ENCODE data around the gene ANKS4B. TPM values are rescaled to one million over a fixed set of nuclear protein-coding genes. Genes with fewer than 3 reads are reported as not detected.
"Not testable (repeated sequence)": the region's sequence is repeated elsewhere in the genome, so short reads cannot be mapped to it uniquely, and the experiment has no call there.

ANKS4B gene
- total and polyA plus RNA-seq, 4 donors = 5.7 to 13.6 (median 8.7) TPM

GRCh38 chr16:21272253-21272652, 38.8 kb downstream of the ANKS4B start:
- no peaks in the 10 kb centered on the region for H3K27me3 ChIP-seq (ENCODE audit: control insufficient read depth in 4 of 4, insufficient read depth in 4 of 4, low read length in 3 of 4)
- H3K4me1 ChIP-seq (ENCODE audit: control insufficient read depth in 4 of 4, insufficient read depth in 4 of 4, low read length in 3 of 4) = peaks cover 0 to 3% (median 0%) of the 10 kb centered on the region in 4 donors
- 73% methylated on average over 2 of the region's 2 CpGs for WGBS
- no peaks in the 10 kb centered on the region for H3K36me3 ChIP-seq (ENCODE audit: control insufficient read depth in 4 of 4, insufficient read depth in 3 of 4, low read depth in 1 of 4, low read length in 3 of 4)
- TF ChIP-seq HNF4A (conservative IDR thresholded peaks at IDR 0.05) (no peak), MAX (IDR thresholded peaks at IDR 0.05) (no peak), FOXA1 (IDR thresholded peaks at IDR 0.05) (no peak), SP1 (IDR thresholded peaks at IDR 0.05) (no peak), ZBTB33 (IDR thresholded peaks at IDR 0.05) (no peak), FOXA2 (IDR thresholded peaks at IDR 0.05) (no peak), GABPA (IDR thresholded peaks at IDR 0.05 in 1 of 2, conservative IDR thresholded peaks at IDR 0.05 in 1 of 2) (no peak)
- H3K4me3 ChIP-seq (ENCODE audit: low read depth in 1 of 3, low read length in 3 of 3) = no peak overlapping the region
- no peak overlapping the region for H3K27ac ChIP-seq (ENCODE audit: low read depth in 1 of 2, low read length in 2 of 2)
- DNase-seq (ENCODE audit: low spot score) = no peak
- no peaks in the 10 kb centered on the region for H3K9me3 ChIP-seq (ENCODE audit: control insufficient read depth in 4 of 4, low read length in 3 of 4)
- H3K9ac ChIP-seq (ENCODE audit: low read depth in 1 of 2, low read length in 2 of 2) = no peak overlapping the region

GRCh38 chr16:21272763-21273162, 39.3 kb downstream of the ANKS4B start:
- WGBS = 96% methylated on average over 3 of the region's 3 CpGs
- H3K36me3 ChIP-seq (ENCODE audit: control insufficient read depth in 4 of 4, insufficient read depth in 3 of 4, low read depth in 1 of 4, low read length in 3 of 4); H3K27ac ChIP-seq (ENCODE audit: low read depth in 1 of 2, low read length in 2 of 2): not testable (repeated sequence)

GRCh38 chr16:21274172-21274726, 40.8 kb downstream of the ANKS4B start:
- H3K27ac ChIP-seq (ENCODE audit: low read depth in 1 of 2, low read length in 2 of 2) = no peak overlapping the region
- TF ChIP-seq MAX (IDR thresholded peaks at IDR 0.05) = no peak
- TF ChIP-seq FOXA1 (IDR thresholded peaks at IDR 0.05) = no peak
- no peak for TF ChIP-seq GABPA (IDR thresholded peaks at IDR 0.05 in 1 of 2, conservative IDR thresholded peaks at IDR 0.05 in 1 of 2)
- TF ChIP-seq JUND (IDR thresholded peaks at IDR 0.05) = no peak
- no peak for TF ChIP-seq FOXA2 (IDR thresholded peaks at IDR 0.05)
- TF ChIP-seq ATF3 (IDR thresholded peaks at IDR 0.05) = no peak
- TF ChIP-seq NR2F2 (IDR thresholded peaks at IDR 0.05) = no peak
- no peak for TF ChIP-seq RAD21 (IDR thresholded peaks at IDR 0.05)
- TF ChIP-seq YY1 (IDR thresholded peaks at IDR 0.05) = no peak
- TF ChIP-seq ZBTB33 (IDR thresholded peaks at IDR 0.05) = no peak
- no peak for TF ChIP-seq RXRA (IDR thresholded peaks at IDR 0.05)
- TF ChIP-seq CTCF (IDR thresholded peaks at IDR 0.05; ENCODE audit: low read depth, low read length, missing input control) = no peak
- TF ChIP-seq SP1 (IDR thresholded peaks at IDR 0.05) = no peak
- no peak for TF ChIP-seq EGR1 (IDR thresholded peaks at IDR 0.05; ENCODE audit: low read depth in 2 of 2)
- TF ChIP-seq REST (IDR thresholded peaks at IDR 0.05) = no peak
- no peak for TF ChIP-seq HNF4G (IDR thresholded peaks at IDR 0.05)
- TF ChIP-seq TAF1 (conservative IDR thresholded peaks at IDR 0.05) = no peak
- TF ChIP-seq HNF4A (conservative IDR thresholded peaks at IDR 0.05) = no peak

More at GRCh38 chr16:21272763-21273162, 39.3 kb downstream of the ANKS4B start:
- not testable (repeated sequence) for H3K4me3 ChIP-seq (ENCODE audit: low read depth in 1 of 3, low read length in 3 of 3); H3K9me3 ChIP-seq (ENCODE audit: control insufficient read depth in 4 of 4, low read length in 3 of 4); H3K9ac ChIP-seq (ENCODE audit: low read depth in 1 of 2, low read length in 2 of 2); DNase-seq (ENCODE audit: low spot score); H3K27me3 ChIP-seq (ENCODE audit: control insufficient read depth in 4 of 4, insufficient read depth in 4 of 4, low read length in 3 of 4); H3K4me1 ChIP-seq (ENCODE audit: control insufficient read depth in 4 of 4, insufficient read depth in 4 of 4, low read length in 3 of 4)

More at GRCh38 chr16:21274172-21274726, 40.8 kb downstream of the ANKS4B start:
- Histone ChIP-seq H3K4me1 (ENCODE audit: control insufficient read depth in 4 of 4, insufficient read depth in 4 of 4, low read length in 3 of 4) (peaks cover 0 to 21% (median 13%) of the 10 kb centered on the region in 4 donors), H3K9ac (ENCODE audit: low read depth in 1 of 2, low read length in 2 of 2) (no peak overlapping the region), H3K27me3 (ENCODE audit: control insufficient read depth in 4 of 4, insufficient read depth in 4 of 4, low read length in 3 of 4) (no peaks in the 10 kb centered on the region), H3K36me3 (ENCODE audit: control insufficient read depth in 4 of 4, insufficient read depth in 3 of 4, low read depth in 1 of 4, low read length in 3 of 4) (no peaks in the 10 kb centered on the region), H3K9me3 (ENCODE audit: control insufficient read depth in 4 of 4, low read length in 3 of 4) (no peaks in the 10 kb centered on the region), H3K4me3 (ENCODE audit: low read depth in 1 of 3, low read length in 3 of 3) (no peak overlapping the region)
- WGBS = 86% methylated on average over 5 of the region's 5 CpGs
- no peak for DNase-seq (ENCODE audit: low spot score)
